Measurements from ENCODE around the gene RHOD.

Gene RHOD

DNA sequence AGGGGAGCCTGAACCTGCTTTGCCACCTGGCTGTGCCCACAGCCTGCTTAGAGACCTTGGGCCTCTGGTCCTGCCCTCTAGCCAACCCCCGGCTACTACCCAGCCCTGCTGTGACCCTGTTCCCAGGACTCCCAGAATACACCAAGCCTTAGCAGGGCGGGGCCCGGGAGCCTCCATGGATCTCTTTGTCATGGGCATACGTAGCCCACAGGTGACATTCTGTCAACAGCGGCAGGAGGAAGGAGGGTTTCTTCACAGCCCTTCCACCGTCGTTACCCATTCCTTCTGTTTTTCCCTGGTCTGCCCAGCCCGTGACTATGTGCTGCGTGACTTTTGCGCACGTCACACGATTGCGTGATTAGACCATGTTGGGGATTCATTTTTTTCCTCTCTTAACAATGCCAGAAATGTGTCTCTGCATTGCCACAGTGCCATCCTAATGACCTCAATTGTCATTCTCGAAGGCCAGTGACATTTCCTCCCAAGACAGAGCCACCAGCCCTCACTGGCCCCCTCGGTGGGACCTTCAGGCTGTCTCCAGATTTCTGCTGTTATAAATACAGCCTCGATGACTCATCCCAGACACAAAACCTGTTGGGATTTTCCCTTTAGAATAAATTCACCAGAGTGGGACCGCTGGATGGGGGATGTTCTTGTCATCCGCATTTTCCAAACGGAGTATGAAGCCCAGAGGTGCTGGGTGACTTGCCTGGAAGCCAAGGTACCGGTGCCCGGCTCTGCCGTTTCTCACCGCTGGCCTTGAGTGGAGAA lies 24.7 kb upstream of the RHOD start:
- DNase-seq (ENCODE audit: low read depth in 2 of 2) = no peak

DNA sequence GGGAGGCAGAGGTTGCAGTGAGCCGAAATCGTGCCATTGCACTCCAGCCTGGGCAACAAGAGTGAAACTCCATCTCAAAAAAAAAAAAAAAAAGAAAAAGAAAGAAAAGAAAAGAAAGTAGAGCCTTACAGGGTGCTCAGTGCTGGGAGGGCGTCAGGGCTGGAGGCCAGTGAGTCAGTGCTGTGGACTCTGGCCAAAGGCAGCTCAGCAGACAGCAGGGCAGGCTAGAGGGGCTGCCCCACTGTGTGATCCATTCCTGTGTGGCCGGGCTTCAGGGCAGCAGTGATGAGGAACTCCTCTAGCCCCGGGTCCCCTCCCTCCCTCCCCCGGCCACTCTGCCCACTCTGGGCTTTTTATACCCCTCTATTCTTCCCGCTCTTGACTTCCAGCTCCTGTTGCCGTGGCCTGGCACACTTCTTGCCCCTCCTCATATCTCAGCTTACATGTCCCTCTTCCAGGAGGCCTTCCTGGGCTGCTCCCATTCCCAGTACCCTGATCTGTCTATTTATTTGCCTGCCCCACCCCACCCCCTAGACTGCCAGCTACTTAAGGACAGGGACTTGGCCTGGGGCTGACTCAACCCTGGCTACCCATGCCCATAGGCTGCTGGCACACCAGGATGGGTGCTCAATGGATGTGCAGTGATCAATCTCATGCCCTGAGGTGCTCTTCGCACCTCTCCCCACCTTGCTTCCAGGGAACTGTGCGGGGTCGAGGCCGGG lies 23.7 kb upstream of the RHOD start:
- no peak for DNase-seq (ENCODE audit: low read depth in 2 of 2)

DNA sequence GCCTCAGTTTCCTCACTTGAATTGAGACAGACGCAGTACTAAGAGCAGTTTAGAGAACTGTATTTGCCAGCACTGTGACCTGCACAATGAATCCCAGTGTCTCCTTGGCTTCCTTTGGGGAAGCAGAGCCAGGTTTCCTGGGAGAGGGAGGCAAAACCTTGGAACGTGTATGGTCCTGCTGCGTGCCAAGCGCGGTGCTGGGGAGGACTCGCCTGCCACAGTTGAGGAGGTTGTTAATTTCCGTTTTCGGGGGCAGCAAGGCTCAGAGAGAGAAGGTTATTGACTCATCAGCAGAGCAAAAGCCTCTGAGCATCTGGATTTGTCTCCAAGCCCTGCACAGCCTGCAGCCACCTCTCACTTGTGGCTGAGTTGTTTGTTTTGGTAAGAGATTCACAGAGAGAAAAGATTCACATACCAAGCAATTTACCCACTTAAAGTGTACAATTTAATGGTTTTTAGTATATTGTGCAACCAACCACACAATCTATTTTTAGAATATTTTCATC lies 22.9 kb upstream of the RHOD start:
- no peak for DNase-seq (ENCODE audit: low read depth in 2 of 2)

DNA sequence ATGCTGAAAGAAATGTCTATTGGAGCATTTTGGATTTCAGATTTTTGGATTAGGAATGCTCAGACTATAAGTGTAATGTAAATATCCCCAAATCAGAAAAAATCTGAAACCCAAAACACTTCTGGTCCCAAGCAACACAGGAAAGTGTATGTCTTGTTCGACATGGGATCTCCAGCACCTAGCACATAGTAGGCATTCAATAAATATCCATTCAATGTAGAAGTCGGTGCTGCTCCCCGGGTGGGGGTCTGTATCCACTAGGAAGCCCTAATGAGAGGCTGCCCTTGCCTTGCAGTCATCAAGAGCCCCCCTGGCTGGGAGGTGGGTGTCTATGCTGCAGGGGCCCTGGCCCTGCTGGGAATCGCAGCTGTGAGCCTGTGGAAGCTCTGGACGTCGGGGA lies 22.3 kb upstream of the RHOD start:
- DNase-seq (ENCODE audit: low read depth in 2 of 2) = no peak

DNA sequence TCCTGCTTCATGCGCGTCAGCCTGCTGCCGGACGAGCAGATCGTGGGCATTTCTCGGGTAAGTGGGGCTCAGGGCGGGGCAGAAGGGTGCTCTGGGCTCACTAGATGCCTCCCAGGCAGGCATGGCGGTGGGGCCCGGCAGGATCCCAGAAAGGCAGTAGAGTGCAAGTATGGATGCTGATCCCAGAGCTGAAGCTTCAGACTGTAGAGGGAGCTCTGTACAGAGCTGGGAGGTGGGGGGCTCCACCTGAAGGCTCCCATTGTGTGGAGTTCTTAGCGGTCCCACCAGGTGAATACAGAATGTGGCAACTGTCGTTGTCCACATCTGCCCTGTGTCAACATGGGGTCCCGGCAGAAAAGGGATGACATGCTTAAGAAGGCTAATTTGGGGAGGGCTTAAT lies 16.5 kb upstream of the RHOD start:
- no peak for DNase-seq (ENCODE audit: low read depth in 2 of 2)

DNA sequence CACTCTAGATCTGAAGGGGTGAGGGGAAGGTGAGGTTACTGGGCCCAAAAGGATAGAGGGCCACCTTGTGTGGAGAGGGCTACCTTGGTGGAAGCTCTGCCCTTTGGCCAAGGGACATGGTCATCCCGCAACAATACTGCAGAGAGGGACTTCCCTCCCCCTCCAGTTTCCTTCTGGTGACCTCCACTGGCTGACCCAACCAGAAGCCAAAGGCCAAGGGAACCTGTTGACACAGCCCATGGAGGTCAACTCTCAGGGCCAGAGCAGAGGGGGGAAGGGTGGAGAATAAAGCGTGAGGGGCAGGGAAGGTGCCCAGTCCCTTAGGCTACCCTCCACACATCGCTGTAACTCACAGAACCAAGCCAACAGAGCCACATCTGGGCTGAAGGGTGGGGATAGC lies 15.0 kb upstream of the RHOD start:
- DNase-seq (ENCODE audit: low read depth in 2 of 2) = no peak

DNA sequence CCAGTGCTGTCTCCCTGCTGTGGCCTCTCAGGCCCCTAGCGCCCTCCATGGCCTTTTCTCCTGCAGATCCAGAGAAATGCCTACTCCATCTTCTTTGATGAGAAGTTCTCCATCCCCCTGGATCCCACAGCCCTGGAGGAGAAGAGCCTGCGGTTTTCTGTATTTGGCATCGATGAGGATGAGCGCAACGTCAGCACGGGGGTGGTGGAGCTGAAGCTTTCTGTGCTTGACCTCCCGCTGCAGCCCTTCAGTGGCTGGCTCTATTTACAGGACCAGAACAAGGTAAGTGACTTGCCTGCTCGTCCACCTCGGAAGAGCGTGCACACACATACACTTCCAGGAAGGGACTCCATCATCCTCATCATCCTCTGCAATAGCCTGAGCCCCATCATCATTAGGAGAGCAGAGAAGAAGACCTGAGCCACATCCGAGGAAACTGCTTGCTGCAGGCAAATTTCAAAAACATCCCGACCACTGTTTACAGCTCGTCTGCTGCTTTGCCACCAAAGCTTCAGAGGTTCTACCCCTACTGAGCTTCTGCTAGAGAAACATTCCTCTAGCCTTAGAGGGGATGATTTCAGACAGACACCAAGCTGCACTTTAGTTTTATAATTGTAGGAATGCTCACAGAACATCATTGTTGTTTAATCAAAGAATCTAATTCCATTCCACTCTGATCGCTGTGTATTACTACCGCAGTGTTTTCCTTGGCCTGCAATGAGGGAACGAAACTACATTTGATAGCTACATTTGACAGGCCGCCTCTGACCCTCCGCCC lies 12.9 kb upstream of the RHOD start:
- no peak for DNase-seq (ENCODE audit: low read depth in 2 of 2)

DNA sequence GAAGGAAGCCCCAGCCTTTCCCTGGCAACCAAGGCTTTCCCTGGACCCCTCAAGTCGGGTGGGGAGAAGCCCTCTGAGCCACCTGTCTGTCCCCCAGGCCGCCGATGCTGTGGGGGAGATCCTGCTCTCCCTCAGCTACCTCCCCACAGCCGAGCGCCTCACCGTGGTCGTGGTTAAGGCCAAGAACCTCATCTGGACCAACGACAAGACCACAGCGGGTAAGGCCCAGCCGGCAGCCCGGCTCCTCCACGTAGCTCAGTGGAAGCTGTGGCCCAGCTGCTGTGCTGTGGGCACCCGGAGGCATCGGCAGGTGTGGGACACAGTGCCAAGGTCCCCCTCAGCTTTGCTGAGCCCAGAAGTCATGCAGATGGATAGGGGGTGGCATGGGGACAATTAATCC lies 12.2 kb upstream of the RHOD start:
- DNase-seq (ENCODE audit: low read depth in 2 of 2) = no peak

DNA sequence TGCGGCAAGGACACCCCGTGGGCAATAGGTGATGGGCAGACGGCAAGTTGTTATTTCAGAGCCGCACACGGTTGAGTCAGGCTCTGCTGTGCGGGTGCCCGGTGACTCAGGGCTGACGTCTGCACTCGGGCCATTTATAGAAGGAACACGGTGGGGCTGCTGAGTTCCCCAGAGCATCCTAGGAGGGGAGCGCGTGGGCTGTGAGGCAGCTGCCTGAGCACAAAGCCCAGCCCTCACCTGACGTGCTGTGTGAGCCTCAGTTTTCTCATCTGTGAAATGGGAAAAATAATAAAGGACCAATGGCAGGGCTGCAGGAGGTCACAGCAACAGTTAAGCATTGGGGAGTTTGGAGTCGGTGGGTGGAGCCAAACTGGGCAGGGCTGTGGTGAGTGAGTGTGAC lies 11.3 kb upstream of the RHOD start:
- DNase-seq (ENCODE audit: low read depth in 2 of 2) = no peak

DNA sequence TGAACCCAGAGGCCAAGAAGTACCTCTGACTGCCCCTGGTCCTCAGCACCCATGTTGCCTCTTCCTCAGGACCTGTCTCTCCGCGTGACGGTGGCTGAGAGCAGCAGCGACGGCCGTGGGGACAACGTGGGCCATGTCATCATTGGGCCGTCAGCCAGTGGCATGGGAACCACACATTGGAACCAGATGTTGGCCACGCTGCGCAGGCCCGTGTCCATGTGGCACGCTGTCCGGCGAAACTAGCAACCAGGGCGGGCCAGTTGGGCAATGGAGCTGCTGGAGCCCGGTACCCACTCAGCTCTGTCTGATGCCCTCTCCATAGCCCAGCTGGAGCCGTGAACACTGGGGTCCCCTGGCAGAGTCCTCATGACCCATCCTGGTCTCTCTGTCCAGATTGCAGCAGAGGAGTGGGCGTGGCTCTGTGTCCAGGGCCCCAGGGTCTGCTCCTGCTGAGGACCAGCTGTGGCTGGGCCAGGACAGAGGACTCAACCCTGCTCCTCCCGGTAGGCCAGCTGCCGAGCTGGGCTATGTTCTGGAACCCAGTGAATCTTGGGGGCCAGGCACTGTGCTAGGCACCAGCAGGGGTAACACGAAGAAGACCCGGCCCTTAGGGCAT lies 8.0 kb upstream of the RHOD start:
- no peak for DNase-seq (ENCODE audit: low read depth in 2 of 2)

DNA sequence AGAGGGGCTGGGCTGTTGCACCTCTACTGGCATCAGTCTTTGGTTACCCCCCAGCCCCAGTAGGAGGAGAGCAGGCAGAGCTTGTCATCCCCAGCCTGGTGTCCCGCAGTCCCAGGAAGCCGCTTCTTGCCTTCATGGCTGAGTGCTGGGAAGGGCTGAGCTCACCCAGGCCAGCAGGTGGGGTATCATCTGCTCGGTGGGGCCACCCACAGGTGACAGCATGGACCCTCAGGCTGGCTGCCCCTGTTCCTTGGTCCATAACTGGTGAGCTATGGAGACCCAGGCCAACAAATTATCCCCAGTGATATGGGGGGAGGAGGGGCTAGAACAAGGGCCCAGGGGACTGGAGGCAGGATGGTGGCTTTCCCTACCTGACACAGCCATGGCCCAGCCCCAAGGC lies 6.5 kb upstream of the RHOD start:
- DNase-seq (ENCODE audit: low read depth in 2 of 2) = no peak

DNA sequence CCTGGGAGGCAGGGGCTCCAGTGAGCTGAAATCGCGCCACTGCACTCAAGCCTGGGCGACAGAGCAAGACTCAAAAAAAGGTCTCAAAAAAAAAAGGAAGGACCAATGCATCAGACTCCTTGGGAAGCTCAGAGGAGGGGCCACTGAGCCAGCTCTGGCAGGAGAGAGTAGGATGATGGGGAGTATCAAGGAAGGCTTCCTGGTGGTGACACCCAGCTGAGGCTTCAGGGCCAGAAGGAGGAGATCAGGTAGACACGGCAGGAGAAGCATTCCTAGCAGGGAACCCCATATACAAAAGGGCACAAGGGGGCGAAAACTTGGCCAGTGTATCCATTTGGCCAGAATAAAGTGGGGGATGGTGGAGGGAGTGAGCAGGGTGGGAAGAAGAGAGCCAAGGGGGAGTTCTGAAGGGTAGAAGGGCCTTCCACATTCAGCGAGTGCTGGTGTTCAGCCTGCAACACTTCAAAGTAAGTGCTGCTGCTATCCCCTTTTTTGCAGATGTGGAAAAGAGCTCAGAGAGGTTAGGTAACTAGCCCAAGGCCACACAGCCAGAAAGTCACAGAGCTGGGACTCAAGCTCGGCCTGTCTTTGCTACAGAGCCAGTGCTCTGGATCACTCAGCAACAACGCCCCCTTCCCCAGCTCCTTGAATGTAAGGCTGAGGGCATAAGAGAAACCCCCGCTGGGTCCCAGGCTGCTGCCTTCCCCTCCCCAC lies 5.3 kb upstream of the RHOD start:
- DNase-seq (ENCODE audit: low read depth in 2 of 2) = no peak

DNA sequence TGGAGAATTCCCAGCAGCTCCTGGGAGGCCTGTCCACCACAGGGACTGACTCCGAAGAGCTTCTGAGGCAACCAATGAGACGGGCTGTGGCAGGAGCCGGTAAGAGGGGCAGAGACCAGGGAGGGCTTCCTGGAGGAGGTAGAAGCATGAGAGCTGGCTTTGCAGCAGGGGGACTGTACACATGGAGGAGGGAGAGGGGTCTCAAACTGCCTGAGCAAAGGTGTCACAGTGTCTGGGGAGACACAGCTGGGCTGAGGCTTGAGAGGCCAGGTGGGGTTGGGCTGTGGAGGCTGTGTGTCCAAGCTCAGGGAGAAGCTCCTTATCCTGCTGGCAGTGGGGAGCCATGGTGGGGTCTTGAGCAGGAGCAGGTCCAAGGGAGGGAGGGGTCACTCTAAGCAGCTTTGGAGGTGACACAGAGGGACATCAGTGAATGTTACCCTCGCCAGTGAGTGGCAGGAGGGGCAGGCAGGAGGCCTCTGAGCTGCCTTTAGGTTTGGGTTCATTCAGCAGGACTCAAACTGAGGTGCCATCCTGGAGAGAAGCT lies 4.6 kb upstream of the RHOD start:
- DNase-seq (ENCODE audit: low read depth in 2 of 2) = no peak

DNA sequence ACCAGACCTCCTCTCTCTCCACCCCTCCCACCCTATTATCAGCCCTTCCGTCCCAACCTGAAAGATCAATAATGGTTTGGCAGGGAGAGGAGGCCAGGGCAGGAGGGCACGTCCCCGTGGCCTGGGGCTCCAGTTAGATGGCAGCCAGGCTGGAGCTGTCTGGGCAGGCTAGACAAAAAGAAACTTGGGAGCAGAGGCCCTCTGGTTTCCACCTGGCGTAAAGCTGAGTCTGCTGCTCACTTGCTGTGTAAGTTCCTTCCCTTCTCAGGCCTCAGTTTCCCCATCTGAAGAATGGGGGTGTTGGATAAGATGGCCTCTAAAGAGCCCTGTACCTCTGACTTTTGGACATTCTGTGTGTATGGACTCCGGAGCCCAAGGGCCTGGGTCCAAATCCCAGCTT lies 3.8 kb upstream of the RHOD start:
- no peak for DNase-seq (ENCODE audit: low read depth in 2 of 2)

DNA sequence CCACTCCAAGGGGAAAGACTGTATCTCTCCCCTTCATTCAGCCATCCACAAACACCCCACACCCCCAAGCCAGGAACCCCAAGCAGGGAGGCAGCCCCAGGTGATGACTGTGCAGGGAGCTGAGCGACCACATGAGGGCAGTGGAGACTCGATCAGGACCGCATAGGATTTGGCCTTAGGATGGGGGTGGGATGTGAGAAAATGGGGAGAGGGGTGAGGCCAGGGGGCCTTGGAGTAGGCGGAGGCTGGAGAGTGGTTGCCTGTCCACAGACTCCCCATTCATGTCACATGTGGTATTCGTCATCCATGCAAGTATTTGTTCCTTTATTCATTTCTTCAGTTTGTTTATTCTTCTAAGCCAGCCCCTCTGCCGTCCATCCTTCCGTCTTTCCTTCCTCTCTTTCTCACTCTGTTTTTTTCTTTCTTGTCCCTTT lies 2.7 kb upstream of the RHOD start:
- DNase-seq (ENCODE audit: low read depth in 2 of 2) = no peak

DNA sequence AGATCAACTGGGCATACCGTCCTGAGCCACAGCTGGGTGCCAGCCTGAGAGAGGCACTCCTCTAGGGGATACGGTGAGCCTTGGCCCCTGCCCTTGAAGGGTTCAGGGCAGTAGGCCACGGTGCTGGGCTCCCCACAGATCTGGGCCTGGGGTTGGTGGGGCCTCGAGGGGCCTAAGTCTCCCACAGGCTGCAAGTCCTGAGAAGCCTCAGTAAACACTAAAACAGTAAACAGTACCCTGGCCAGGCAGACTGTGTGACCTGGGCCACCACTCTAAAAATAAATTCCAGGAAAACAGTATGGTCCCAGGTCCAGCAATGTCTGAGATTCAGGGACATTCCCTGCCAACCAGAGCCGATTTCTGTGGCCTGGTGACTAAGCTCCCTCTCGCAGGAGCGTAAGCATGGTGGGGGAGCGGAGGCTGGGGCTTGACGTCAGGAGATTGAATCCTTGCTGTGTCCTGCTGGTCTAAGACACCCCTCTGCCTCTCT lies 2.3 kb upstream of the RHOD start:
- DNase-seq (ENCODE audit: low read depth in 2 of 2) = no peak

DNA sequence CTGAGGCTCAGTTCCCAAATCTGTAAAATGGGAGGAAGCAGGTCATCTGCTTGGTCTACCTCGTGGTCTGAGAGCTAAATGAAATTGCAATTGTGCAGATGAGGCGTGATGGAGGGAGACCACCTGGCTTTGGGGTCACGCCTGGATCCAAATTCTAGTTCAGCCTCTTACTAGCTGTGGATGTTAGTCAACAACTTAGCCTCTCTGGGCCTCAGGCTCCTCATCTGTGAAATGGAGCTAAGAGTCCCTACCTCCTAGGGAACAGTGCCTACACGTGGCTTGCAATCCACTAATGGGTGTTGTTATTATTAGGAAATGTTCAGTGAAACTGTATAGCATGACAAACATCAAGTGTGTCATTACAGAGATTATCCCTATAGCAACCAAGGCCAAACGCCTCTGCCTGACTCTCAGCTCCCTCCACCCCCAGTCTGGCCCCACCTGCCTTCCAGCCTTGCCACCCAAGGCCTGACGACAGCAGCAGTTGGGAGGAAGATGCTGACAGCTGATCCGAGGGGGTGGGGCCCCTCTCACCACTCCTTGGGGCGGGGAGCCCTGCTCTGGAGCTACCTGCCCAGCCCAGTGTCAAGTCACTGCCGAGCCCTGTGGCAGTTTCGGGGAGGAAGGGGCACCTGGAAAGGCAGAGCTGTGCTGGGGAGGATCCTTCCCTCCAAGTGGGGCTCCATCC lies 1.7 kb upstream of the RHOD start:
- peak in 1 of 2 donors; percentile 40 for DNase-seq (ENCODE audit: low read depth in 2 of 2)

DNA sequence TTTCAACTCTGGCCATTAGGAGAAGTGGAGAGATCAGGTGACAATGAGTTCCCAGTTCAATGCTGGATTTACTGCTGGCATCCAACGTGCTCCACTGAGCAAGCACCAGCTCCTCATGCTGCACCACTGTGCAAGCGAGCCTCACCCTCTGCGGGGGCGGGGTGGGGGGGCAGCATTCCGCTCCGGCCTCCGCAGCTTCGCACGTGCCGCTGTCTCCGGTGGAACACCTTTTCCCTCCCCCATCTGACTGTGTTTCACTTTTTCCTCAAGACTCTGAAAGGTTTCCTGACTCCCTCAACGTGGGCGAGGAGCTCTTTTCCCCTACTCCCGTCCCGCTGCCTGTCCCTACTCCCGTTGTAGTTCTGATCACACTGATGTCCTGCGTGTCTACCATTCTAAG lies 835 bp upstream of the RHOD start:
- DNase-seq (ENCODE audit: low read depth in 2 of 2) = no peak

DNA sequence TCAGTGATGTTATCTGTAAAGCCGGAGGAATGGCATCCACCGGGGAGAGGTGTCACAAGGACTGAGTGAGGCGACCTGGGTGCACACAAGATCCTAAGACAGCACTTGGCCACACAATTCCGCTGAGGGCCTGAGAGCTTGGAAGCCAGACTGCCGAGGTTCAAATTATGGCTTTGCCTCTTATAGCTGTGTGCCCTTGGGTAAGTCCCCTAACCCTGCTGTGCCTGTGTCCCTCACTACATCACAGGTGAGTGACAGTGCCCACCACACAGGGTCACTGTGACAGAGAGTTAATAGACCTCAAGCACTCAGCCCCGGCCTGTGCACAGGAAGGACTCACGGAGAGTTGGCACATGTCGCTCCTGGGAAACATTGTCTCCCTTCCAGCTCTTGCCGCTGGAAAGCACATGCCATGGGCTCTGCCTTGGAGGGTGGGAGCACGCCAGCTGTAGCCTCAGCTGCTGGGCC lies 592 bp downstream of the RHOD start:
- no peak for DNase-seq (ENCODE audit: low read depth in 2 of 2)

DNA sequence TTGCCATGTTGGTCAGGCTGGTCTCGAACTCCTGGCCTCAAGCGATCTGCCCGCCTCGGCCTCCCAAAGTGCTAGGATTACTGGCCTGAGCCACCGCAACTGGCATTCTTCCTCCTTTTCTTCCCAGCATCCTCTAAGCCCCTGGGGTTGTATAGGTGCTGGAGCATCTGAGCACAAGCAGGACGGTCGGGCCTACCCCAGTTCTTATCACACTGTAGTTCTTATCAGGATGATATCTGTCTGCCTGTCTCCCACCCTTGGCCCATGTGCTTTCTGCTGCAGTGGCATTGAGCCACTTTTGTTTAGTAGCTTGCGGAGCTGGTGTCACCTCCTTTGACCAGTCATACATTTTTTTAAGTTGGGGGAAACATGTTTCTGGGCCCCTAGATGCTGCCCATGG lies 1.9 kb downstream of the RHOD start:
- DNase-seq (ENCODE audit: low read depth in 2 of 2) = no peak
